T-helper 1 cell (primary cell): Measurements from ENCODE around the gene PSME3.

Experiments used
- DNase-seq, 5 donors: peaks; one replicate each; pipeline ENCODE4 v3.0.0-alpha.2; 2012 to 2020

Gene PSME3

DNA sequence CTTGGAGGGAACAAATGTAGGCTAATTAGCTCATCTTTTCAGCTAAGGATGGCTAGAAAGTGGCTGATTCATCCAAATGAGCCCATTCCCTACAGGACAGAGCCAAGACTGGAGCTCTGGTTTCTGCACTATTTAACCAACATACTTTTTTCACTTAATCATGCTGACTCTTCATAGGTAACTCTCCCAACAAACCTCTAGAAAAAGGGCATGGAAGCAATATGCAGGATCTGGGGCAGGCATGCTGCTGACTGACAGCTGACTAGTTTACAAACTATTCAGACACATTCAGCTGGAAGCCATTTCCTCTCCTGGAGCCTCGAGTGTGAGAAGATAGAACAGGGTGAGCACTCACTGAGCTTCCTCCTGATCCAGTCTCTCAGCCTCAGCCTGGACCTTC, 15.3 kb upstream of the PSME3 start:
- no peak for DNase-seq

- no peak for DNase-seq
Measured at GRCh38 chr17:42818379-42818778, 14.8 kb upstream of the PSME3 start.

DNA sequence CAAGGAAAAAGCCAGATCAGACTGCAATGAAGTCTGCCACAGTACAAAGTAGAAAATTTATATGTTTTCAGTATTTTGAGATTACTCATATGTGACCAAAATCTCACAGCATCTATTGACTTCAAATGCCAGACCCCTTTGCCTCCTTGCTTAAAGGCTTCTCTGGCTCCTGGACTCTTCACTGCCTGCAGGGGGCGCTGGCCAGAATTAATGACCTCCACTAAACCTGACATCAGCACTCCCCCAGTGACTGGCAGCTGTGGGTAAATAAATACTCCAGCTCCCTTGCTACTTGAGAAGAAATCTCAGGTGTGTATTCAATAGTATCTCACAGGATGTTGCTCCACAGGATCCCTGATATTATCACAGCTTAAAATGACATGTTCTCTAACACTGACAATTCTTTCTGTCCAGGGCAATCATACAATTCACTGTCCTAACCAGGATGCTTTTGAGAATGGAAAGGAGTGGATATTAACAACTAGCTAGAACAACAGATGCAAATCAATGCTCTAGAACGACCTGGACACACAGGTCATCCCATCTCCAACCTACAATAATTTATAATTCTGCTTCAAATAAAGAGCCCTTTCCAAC, 13.2 kb upstream of the PSME3 start:
- DNase-seq, result peak; percentile 27 to 67 (median 41)

DNA sequence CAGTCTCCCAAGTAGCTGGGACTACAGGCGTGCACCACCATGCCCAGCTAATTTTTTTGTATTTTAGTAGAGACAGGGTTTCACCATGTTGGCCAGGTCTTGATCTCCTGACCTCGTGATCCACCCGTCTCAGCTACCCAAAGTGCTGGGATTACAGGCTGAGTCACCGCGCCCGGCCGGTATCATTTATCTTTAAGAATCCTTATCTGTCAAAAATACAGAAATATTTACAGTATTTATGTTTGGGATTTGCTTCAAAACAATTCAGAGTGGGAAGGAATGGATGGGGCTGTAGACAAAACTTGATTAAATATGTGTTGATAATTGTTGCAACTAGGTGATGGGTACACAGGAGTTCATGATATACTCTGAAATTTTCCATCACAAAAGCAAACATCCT, 12.0 kb upstream of the PSME3 start:
- no peak for DNase-seq

GRCh38 chr17:42827472-42827871, 5.7 kb upstream of the PSME3 start:
- DNase-seq, result no peak

DNA sequence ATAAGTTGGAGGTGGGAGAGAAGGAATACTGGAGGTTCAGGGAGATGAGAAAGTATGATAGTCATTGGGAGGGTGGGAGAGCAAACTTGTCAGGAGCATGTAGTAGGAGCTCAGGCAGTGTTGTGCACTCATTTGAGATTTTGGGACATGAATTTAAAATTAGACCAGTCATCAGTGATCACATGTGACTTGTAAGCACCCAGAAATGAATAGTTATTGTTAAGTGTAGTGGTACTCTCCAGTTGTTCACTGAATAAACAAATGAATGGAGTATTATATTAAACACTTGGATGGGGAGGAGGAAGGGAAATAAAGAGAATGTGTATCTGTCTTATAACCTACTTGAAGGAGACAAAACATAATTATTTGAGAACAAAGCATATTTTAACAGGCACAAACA, 2.2 kb upstream of the PSME3 start:
- no peak for DNase-seq

DNA sequence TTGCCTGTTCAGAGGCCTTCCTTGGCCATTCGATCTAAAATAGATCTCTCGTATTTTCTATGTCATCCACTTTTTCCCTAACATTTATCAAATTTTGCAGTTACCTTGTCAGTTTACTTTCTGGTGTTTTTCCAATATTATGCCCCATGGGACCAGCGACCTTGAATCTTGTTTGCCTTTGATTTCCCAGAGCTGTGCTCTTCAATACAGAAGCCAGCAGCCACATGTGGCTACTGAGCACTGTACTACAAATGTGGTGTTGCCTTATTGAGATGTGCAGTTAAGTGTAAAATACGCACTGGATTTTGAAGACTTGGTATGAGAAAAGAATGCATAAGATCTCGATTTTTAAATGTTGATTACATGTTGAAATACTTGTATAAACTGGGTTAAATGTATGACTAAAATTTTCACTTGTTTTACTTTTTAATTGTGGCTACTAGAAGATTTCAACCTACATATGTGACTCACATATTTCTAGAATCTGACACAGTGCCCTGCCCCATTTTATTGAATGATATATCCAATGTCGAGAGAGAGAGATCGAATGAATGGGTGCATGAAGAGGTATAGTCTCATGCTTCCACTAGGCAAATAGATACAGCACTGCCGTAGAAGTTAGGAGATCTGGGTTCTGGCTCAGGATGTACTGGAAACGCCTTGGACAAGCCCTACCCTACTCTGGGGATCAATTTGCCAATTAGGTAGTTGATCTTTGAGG, 824 bp upstream of the PSME3 start:
- DNase-seq, result no peak

DNA sequence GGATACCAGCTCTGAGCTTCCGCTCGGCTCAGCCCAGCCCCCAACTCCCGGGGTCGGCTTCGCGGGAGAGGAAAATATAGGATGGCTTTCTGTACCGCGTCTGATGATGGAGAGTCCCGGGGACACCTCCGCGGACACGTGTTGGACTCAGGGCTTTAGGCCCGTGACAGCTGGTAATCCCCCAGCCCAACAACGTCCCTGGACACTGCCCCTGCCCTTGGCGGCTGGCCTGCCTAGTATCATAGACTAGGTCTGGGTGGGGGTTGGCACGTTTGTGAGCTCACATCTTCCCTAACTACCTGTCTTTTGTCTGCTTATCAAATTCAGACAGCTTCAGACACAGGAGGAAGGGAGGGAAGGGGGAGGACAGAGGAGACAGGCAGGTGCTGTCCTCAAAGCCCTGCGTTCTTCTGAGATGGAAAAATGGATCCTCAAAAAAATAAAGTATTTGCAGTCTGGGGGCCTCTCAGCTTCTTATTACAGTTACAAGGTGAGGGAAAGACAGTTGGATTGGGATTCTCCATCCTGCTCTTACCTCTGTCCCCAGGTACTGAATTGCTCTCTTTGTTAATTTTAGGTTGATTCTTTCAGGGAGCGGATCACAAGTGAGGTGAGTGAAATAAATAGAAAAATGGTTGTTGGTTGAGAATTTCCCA, 698 bp downstream of the PSME3 start:
- DNase-seq, result no peak

DNA sequence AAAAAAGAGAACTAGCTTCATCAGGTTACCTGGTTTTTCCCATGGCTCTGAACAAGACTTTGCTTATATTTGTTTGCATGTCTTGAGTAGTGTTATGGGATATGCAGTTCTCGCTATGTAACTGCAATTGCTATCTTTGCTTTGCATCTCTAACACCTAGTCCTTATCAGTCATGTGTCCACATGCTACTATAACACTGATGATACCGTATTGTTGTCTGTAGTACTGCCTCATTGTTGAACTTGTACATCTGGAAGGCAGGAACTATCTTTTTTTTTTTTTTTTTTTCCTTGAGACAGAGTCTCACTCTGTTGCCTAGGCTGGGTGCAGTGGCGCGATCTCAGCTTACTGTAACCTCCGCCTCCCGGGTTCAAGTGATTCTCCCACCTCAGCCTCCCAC, 2.5 kb downstream of the PSME3 start:
- no peak for DNase-seq

- no peak for DNase-seq
Measured at GRCh38 chr17:42841975-42842685, 8.9 kb downstream of the PSME3 start.

DNA sequence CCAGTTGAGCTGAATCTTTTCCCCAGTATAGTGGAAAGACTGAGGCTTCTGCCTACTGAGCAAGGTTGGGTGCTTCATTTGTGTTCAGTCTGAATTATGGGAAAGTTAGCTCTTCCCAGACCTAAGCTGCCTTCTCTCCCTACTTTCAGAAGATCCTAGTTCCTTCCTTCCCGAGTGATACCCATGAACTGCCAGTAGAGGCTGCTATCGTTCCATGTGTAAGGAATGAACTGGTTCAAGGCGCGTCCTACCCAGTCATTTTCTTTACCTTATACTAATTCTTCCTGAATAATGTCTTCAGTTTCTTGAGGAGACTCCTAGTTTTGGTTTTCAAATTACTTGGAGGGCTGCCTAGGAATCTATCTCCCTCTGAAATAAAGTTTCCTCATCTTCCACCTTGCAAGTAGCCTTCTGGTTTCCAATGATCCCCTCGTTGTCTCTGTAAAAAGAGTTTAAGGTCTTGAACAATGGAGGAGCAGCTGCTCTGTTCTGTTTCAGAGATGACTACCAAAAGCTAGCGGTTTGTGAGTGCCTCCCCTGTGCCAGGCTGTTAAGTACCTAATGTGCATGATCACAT, 10.2 kb downstream of the PSME3 start:
- DNase-seq, result peak in 1 of 5 donors; percentile 10

GRCh38 chr17:42844271-42844670, 11.1 kb downstream of the PSME3 start, which contains the start of gene AOC2:
Gene AOC2, plus strand, starts transcription at chr17:42844580. Its CDS starts 47 bp downstream, at chr17:42844627.
- DNase-seq, result no peak

DNA sequence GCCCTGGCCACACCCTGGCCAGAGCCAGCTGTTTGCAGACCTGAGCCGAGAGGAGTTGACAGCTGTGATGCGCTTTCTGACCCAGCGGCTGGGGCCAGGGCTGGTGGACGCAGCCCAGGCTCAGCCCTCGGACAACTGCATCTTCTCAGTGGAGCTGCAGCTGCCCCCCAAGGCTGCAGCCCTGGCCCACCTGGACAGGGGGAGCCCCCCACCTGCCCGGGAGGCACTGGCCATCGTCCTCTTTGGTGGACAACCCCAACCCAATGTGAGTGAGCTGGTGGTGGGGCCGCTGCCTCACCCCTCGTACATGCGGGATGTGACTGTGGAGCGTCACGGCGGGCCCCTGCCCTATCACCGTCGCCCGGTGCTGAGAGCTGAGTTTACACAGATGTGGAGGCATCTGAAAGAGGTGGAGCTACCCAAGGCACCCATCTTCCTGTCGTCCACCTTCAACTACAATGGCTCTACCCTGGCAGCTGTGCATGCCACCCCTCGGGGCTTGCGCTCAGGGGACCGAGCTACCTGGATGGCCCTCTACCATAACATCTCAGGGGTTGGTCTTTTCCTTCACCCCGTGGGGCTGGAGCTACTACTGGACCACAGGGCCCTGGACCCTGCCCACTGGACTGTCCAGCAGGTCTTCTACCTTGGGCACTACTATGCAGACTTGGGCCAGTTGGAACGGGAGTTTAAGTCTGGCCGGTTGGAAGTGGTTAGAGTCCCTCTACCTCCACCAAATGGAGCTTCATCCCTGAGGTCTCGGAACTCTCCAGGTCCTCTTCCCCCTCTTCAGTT, 11.8 kb downstream of the PSME3 start:
- no peak for DNase-seq

- no peak for DNase-seq
Measured at GRCh38 chr17:42845556-42845917, 12.3 kb downstream of the PSME3 start.

- DNase-seq, result no peak
Measured at GRCh38 chr17:42845918-42846593, 12.9 kb downstream of the PSME3 start.

GRCh38 chr17:42846594-42847280, 13.5 kb downstream of the PSME3 start:
- no peak for DNase-seq

GRCh38 chr17:42848093-42848492, 14.9 kb downstream of the PSME3 start:
- no peak for DNase-seq

DNA sequence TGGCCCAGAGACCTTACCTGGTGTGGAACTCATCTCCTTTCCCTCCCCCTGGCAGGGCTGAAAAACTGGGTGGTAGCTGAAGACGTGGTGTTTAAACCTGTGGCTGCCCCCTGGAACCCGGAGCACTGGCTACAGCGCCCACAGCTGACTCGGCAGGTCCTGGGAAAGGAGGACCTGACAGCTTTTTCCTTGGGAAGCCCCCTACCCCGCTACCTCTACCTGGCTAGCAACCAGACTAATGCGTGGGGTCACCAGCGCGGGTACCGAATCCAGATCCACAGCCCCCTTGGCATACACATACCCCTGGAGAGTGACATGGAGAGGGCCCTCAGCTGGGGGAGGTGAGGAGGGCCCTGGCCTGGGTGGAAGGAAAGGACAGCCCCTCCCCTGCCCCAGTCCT, 15.8 kb downstream of the PSME3 start:
- no peak for DNase-seq

DNA sequence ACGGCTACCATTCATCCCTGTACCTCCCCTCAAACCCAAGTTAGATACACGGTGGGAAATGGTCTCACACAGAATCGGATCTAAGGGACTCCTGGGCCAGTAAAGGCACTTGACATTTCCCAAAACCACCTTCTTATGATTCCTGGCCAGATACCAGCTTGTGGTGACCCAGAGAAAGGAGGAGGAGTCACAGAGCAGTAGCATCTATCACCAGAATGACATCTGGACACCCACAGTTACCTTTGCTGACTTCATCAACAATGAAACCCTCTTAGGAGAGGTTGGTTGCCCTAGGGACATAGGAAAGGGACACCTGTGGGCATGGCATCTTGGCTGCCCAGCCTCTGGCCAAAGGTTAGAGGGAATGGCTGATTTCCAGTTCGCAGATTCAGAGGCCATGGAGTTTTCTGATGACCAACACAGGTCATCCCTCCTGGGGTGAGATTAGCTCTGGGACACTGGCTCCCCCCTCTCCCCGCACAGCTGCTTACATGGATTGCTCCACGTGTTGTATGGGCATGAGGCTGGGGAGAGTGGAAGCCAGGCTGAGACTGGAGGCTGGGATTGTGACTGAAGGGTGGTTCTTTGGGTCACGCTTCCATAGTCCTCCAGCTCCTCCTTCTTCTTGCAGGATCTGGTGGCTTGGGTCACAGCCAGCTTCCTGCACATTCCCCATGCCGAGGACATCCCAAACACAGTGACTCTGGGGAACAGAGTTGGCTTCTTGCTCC, 16.4 kb downstream of the PSME3 start:
- no peak for DNase-seq

- DNase-seq, result no peak
Measured at GRCh38 chr17:42850954-42851353, 17.8 kb downstream of the PSME3 start, which contains the start of gene AOC3. Gene AOC3, plus strand, starts transcription at chr17:42851199. Its CDS starts 145 bp downstream, at chr17:42851344.
